Muscle of leg (tissue), 11 donors: ENCODE data around the gene CEP170B. TPM values are rescaled to one million over a fixed set of nuclear protein-coding genes. Genes with fewer than 3 reads are reported as not detected.

Experiments used
- DNase-seq: peaks from one replicate; pipeline ENCODE4 v3.0.0; 2013
- H3K27ac ChIP-seq: one replicate; pipeline ENCODE4 v1.5.1; 2013; ENCODE audit warnings: mild to moderate bottlenecking, low read length, control low read depth
- H3K27me3 ChIP-seq: one replicate; pipeline ENCODE4 v1.6.1; 2013; ENCODE audit warnings: low read length; ENCODE audit not compliant: control insufficient read depth, insufficient read depth
- H3K36me3 ChIP-seq: one replicate; pipeline ENCODE4 v1.6.1; 2013; ENCODE audit warnings: low read length; ENCODE audit not compliant: control insufficient read depth, insufficient read depth
- H3K4me1 ChIP-seq: one replicate; pipeline ENCODE4 v1.6.1; 2013; ENCODE audit warnings: low read length; ENCODE audit not compliant: control insufficient read depth, insufficient read depth
- H3K4me3 ChIP-seq: one replicate; pipeline ENCODE4 v1.5.1; 2013; ENCODE audit warnings: low read length, control low read depth
- H3K9me3 ChIP-seq: replicated peaks from 2 replicates; pipeline ENCODE4 v1.6.1; 2013; ENCODE audit warnings: low read depth, low read length; ENCODE audit not compliant: control insufficient read depth
- WGBS: methylation state at CpG from one replicate; pipeline ENCODE4 v1.1.5; 2013; ENCODE audit warnings: missing lambda C conversion rate; ENCODE audit not compliant: insufficient coverage; 5-methylcytosine and 5-hydroxymethylcytosine counted together
- polyA plus RNA-seq, 8 donors: library from polyadenylated mRNA; unstranded; fragments of 120-200 nt; gene quantifications; one replicate each; pipeline versions ENCODE4 v1.2.1 to v1.2.3, GENCODE V29; 2013; ENCODE audit warnings: inconsistent platforms in 1 of 8, low replicate concordance in 1 of 8; ENCODE audit not compliant: insufficient read length in 8 of 8, insufficient read depth in 1 of 8
- total RNA-seq: library from RNA; stranded (reverse); fragments of 120-200 nt; gene quantifications from one replicate; pipeline ENCODE4 v1.2.4, GENCODE V29; 2013

Gene CEP170B
- total and polyA plus RNA-seq, 9 donors: 1.6 to 5.1 (median 2.6) TPM

DNA sequence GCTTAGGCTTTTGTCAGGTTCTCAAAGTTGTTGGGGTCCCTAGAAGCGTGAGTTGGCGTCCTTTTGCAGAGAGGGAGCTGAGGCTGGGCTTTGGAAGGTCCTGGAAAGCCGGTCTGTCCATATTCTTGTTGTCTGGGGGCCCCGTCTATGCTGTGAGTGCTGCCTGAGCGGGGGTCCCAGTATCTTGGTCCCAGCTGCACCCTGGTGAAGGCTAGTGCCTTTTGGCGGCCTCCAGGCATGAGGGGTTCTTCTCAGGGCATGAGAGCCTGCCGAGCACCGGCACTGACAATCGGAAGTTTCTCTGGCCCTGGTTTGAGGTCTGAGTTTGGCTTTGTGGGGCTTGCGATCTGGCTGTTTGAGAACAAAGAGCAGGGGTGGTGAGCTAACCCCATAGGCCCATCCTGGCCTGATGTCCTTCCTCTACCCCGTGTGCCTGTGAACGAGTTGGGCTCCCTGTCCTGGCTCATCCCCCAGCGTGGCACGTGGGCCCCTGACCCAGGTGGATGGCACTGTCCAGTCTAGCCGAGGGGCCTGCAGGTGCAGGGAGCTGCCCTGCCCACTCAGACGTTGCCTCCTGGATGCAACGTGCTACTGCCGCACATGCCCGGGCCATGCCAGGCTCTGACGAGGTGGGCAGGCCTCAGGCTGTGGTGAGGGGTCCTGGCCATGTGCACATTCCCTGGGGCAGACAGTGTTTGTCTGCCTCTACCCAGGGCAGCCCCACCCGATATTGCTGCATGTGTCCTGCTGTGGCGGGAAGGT is 3.9 kb downstream of the CEP170B start:
- Histone ChIP-seq H3K27ac (no peak overlapping the region), H3K4me3 (no peak overlapping the region), H3K27me3 (peaks cover 34% of the 10 kb centered on the region), H3K9me3 (no peaks in the 10 kb centered on the region), H3K4me1 (peaks cover 40% of the 10 kb centered on the region), H3K36me3 (no peaks in the 10 kb centered on the region)
- DNase-seq: no peak
- 84% methylated on average over 20 of the region's 22 CpGs for whole genome bisulfite sequencing

DNA sequence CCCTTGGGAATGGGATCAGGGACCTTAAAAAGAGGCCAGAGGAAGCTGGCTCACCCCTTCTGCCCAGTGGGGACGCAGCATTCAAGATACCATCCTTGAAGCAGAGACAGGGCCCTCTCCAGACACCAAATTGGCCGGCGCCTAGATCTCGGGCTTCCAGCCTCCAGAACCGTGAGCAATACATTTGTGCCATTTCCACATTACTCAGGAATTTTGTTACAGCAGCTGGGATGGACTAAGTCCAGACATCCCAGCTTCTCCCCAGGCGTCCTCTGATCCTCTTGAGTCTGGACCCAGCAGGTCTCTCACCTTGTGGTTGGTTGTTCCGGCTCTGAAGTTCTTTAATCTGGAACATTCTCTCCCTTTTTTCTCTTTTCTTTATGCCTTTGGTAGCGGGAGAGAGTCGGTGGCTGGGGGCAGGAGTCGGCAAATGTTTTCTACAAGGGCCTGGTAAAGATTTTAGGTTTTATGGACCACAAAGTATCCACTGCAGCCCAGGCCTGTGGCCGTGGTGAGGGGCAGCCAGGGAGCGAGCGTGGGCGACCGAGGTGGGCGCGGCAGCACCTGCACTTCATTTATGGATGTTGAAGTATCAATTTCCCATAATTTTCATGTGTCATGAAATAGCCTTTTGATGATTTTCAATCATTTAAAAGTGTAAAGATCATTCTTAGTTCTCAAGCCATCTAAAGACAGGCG is 4.8 kb downstream of the CEP170B start:
- Histone ChIP-seq H3K27ac (no peak overlapping the region), H3K27me3 (peaks cover 25% of the 10 kb centered on the region), H3K4me3 (no peak overlapping the region), H3K36me3 (no peaks in the 10 kb centered on the region), H3K4me1 (peaks cover 32% of the 10 kb centered on the region), H3K9me3 (no peaks in the 10 kb centered on the region)
- DNase-seq: no peak
- 82% methylated on average over 6 of the region's 18 CpGs for WGBS

DNA sequence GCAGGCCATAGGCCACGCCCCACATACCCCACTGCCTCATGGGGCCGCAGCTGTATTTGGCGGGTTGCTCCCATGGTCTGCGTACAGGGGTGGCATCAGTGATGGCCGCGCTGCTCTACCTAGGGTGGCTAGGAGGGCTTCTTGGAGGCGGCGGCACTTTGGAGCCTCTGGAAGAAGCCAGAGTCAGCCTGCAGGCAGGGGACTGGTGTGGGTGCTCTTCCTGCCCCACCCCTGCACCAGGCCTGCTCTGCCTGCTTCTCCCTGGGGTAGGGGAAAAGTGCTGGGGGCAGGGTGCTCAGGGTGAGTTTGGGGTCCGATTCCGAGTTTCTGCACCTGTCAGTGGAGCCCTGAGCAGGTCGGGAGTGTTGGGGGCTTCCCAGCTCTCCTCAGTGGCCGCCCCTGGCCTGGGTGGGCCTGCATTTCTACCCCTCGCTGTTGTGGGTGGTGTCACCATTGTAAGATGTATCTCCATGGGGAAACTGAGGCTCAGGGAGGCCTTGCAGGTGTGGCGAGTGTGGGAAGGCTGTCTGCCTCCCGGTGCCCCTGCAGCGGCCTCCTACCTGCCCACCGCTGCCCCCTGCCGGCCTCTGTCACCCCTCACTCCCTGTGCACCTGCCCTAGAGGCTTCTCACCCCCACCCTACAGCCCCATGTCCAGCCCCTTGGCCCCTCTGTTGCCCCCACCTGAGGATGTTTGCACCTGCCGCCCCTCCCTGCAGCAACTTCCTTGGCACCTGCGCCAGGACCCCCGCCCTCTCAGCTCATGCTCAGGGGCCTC is 5.5 kb downstream of the CEP170B start:
- peaks cover 25% of the 10 kb centered on the region for H3K27me3 ChIP-seq
- H3K36me3 ChIP-seq: no peaks in the 10 kb centered on the region
- H3K27ac ChIP-seq: no peak overlapping the region
- no peaks in the 10 kb centered on the region for H3K9me3 ChIP-seq
- H3K4me1 ChIP-seq: peaks cover 32% of the 10 kb centered on the region
- no peak for DNase-seq
- 70% methylated on average over 18 of the region's 21 CpGs for whole genome bisulfite sequencing
- H3K4me3 ChIP-seq: no peak overlapping the region

GRCh38 chr14:104871145-104871655 is 6.1 kb downstream of the CEP170B start:
- Histone ChIP-seq H3K27me3 (peaks cover 19% of the 10 kb centered on the region), H3K4me3 (no peak overlapping the region), H3K36me3 (no peaks in the 10 kb centered on the region), H3K9me3 (no peaks in the 10 kb centered on the region), H3K27ac (no peak overlapping the region), H3K4me1 (peaks cover 30% of the 10 kb centered on the region)
- 76% methylated on average over 10 of the region's 15 CpGs for WGBS
- DNase-seq: no peak

- no peak for DNase-seq
- no peak overlapping the region for H3K27ac ChIP-seq
- no peaks in the 10 kb centered on the region for H3K9me3 ChIP-seq
- WGBS: 80% methylated on average over 33 of the region's 47 CpGs
- no peak overlapping the region for H3K4me3 ChIP-seq
- H3K36me3 ChIP-seq: no peaks in the 10 kb centered on the region
- H3K4me1 ChIP-seq: peaks cover 28% of the 10 kb centered on the region
- peaks cover 13% of the 10 kb centered on the region for H3K27me3 ChIP-seq
Observed at GRCh38 chr14:104871656-104872468, 6.8 kb downstream of the CEP170B start.

DNA sequence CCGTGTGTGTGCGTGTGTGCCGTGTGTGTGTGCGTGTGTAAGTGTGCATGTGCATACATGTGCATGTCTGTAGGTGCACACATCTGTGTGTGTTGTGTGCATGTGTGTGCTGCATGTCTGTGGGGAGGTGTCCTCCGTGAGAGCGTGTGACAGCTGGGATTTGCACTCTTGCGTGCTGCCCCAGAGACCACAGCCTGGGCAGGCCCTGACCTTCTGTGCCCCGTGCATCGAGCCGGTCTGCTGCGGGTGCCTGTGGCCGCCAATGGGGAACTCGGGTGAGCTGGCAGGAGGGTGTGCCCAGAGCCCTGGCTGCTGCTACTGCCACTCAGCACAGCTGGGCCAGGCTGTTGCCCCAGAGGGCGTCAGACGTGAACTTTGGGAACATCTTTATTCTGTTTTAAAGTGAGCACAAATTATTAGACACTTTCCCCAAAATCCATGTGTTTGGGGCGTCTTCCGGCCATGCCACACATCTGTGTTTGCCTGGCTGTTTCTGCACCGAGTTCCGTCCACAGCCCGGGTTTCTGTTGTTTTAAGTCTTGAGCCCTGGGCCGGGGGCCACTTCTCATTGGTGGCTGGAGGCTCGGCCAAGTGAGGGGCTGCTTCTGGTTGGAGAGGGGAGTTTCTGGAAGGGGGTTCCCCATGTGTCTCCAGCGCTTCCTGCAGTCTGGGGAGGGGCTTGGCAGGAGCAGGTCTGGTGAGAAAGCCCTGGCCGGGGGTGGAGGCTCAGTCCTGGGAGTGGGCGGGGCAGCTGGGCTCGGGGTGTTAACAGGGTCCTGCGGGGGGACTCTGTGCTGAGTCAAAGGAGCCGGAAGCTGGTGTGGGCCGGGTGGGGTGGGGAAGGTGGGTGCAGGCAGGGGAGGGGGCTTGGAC is 7.6 kb downstream of the CEP170B start:
- H3K27ac ChIP-seq: no peak overlapping the region
- H3K36me3 ChIP-seq: no peaks in the 10 kb centered on the region
- WGBS: 22% methylated on average over 28 of the region's 29 CpGs
- H3K9me3 ChIP-seq: no peaks in the 10 kb centered on the region
- H3K4me3 ChIP-seq: no peak overlapping the region
- peaks cover 7% of the 10 kb centered on the region for H3K27me3 ChIP-seq
- peak; percentile 76 for DNase-seq
- H3K4me1 ChIP-seq: peaks cover 32% of the 10 kb centered on the region

GRCh38 chr14:104873380-104874055 is 8.4 kb downstream of the CEP170B start:
- peaks cover 33% of the 10 kb centered on the region for H3K4me1 ChIP-seq
- no peaks in the 10 kb centered on the region for H3K36me3 ChIP-seq
- peaks cover 6% of the 10 kb centered on the region for H3K27me3 ChIP-seq
- H3K4me3 ChIP-seq: no peak overlapping the region
- WGBS: 62% methylated on average over 6 of the region's 13 CpGs
- no peaks in the 10 kb centered on the region for H3K9me3 ChIP-seq
- H3K27ac ChIP-seq: no peak overlapping the region
- DNase-seq: no peak

- H3K4me3 ChIP-seq: no peak overlapping the region
- peaks cover 35% of the 10 kb centered on the region for H3K4me1 ChIP-seq
- H3K27ac ChIP-seq: no peak overlapping the region
- no peaks in the 10 kb centered on the region for H3K36me3 ChIP-seq
- DNase-seq: no peak
- H3K9me3 ChIP-seq: no peaks in the 10 kb centered on the region
- H3K27me3 ChIP-seq: peaks cover 5% of the 10 kb centered on the region
- WGBS: 100% methylated on average over 3 of the region's 8 CpGs
Observed at GRCh38 chr14:104874110-104874531, 9.1 kb downstream of the CEP170B start.
